ENCODE results near the gene FLT4. TPM values are rescaled to one million over a fixed set of nuclear protein-coding genes. Genes with fewer than 3 reads are reported as not detected.

The FLT4 gene
- polyA plus RNA-seq, 1 experiment, result 0.27 TPM

- Histone ChIP-seq H3K36me3 (ENCODE audit: control insufficient read depth, insufficient read depth, low read length) (no peaks in the 10 kb centered on the region), H3K4me3 (ENCODE audit: low read depth, low read length) (no peak overlapping the region), H3K27me3 (ENCODE audit: control insufficient read depth, insufficient read depth, low read length) (no peaks in the 10 kb centered on the region)
- ChIA-PET POLR2A (no interaction called here), CTCF (no interaction called here)
- DNase-seq (ENCODE audit: low read depth), result no peak
- no peak for TF ChIP-seq CTCF (IDR thresholded peaks at IDR 0.05; ENCODE audit: insufficient read depth, low read depth, low read length)
Measured at GRCh38 chr5:180636016-180636402, 13.4 kb downstream of the FLT4 start.

GRCh38 chr5:180633283-180634177 lies 15.9 kb downstream of the FLT4 start:
- POLR2A ChIA-PET, result no interaction called here
- CTCF ChIA-PET, result no interaction called here

GRCh38 chr5:180632768-180633167 lies 16.6 kb downstream of the FLT4 start:
- no peaks in the 10 kb centered on the region for H3K27me3 ChIP-seq (ENCODE audit: control insufficient read depth, insufficient read depth, low read length)
- DNase-seq (ENCODE audit: low read depth), result no peak
- no peaks in the 10 kb centered on the region for H3K36me3 ChIP-seq (ENCODE audit: control insufficient read depth, insufficient read depth, low read length)
- TF ChIP-seq CTCF (IDR thresholded peaks at IDR 0.05; ENCODE audit: insufficient read depth, low read depth, low read length), result no peak
- H3K4me3 ChIP-seq (ENCODE audit: low read depth, low read length), result no peak overlapping the region
- ChIA-PET POLR2A (no interaction called here), CTCF (no interaction called here)

More at GRCh38 chr5:180633283-180634177, 15.9 kb downstream of the FLT4 start:
- no peaks in the 10 kb centered on the region for H3K36me3 ChIP-seq (ENCODE audit: control insufficient read depth, insufficient read depth, low read length)
- DNase-seq (ENCODE audit: low read depth), result no peak
- H3K27me3 ChIP-seq (ENCODE audit: control insufficient read depth, insufficient read depth, low read length), result no peaks in the 10 kb centered on the region
- no peak for TF ChIP-seq CTCF (IDR thresholded peaks at IDR 0.05; ENCODE audit: insufficient read depth, low read depth, low read length)
- H3K4me3 ChIP-seq (ENCODE audit: low read depth, low read length), result no peak overlapping the region

GRCh38 chr5:180631549-180632383 lies 17.6 kb downstream of the FLT4 start:
- no peak for TF ChIP-seq CTCF (IDR thresholded peaks at IDR 0.05; ENCODE audit: insufficient read depth, low read depth, low read length)
- DNase-seq (ENCODE audit: low read depth), result no peak
- ChIA-PET POLR2A (no interaction called here), CTCF (interaction anchor here (2.5 kb wide), 1 partner anchor 26 kb away, joined by 12 read pairs; no protein-coding TSS in a partner anchor)
- no peaks in the 10 kb centered on the region for H3K36me3 ChIP-seq (ENCODE audit: control insufficient read depth, insufficient read depth, low read length)
- H3K27me3 ChIP-seq (ENCODE audit: control insufficient read depth, insufficient read depth, low read length), result no peaks in the 10 kb centered on the region
- no peak overlapping the region for H3K4me3 ChIP-seq (ENCODE audit: low read depth, low read length)

- no peaks in the 10 kb centered on the region for H3K27me3 ChIP-seq (ENCODE audit: control insufficient read depth, insufficient read depth, low read length)
- ChIA-PET CTCF (interaction anchor here (2.5 kb wide), 1 partner anchor 25 kb away, joined by 12 read pairs; no protein-coding TSS in a partner anchor), POLR2A (no interaction called here)
- no peak overlapping the region for H3K4me3 ChIP-seq (ENCODE audit: low read depth, low read length)
- no peak for TF ChIP-seq CTCF (IDR thresholded peaks at IDR 0.05; ENCODE audit: insufficient read depth, low read depth, low read length)
- no peaks in the 10 kb centered on the region for H3K36me3 ChIP-seq (ENCODE audit: control insufficient read depth, insufficient read depth, low read length)
- no peak for DNase-seq (ENCODE audit: low read depth)
Measured at GRCh38 chr5:180630426-180630825, 19.0 kb downstream of the FLT4 start.
